DOHH2 (cell line): ENCODE data around the gene SLC5A11.

Experiments
- CTCF ChIP-seq: fragments of 200-600 bp; sonication (generic); IDR thresholded peaks from one replicate; pipeline ENCODE4 v1.5.1; 2014; ENCODE audit warnings: antibody characterized with exemption, mild to moderate bottlenecking, low read depth, low read length; ENCODE audit not compliant: poor library complexity, severe bottlenecking
- EZH2phosphoT487 ChIP-seq: fragments of 200-600 bp; sonication (generic); IDR thresholded peaks from 2 replicates; pipeline ENCODE4 v1.6.1; 2017; ENCODE audit warnings: borderline replicate concordance, mild to moderate bottlenecking, antibody characterized with exemption, low read length, moderate library complexity, mixed read lengths

GRCh38 chr16:24955975-24956731, 110.4 kb downstream of the SLC5A11 start:
- no peak for TF ChIP-seq EZH2phosphoT487
- TF ChIP-seq CTCF, result no peak
